Ishikawa (cell line): ENCODE measurements around the gene DOCK3.

ENCODE experiments used
- CEBPB ChIP-seq: IDR thresholded peaks from 2 replicates; pipeline ENCODE4 v1.6.1; 2012
- CREB1 ChIP-seq: IDR thresholded peaks from 2 replicates; pipeline ENCODE4 v1.6.1; 2012; ENCODE audit warnings: low read depth
- EGR1 ChIP-seq: IDR thresholded peaks from 2 replicates; pipeline ENCODE4 v1.6.1; 2012
- EP300 ChIP-seq: IDR thresholded peaks from 2 replicates; pipeline ENCODE4 v1.6.1; 2012; ENCODE audit warnings: borderline replicate concordance
- FOXM1 ChIP-seq: IDR thresholded peaks from 2 replicates; pipeline ENCODE4 v1.6.1; 2012; ENCODE audit warnings: low read depth, borderline replicate concordance
- MAX ChIP-seq: IDR thresholded peaks from 2 replicates; pipeline ENCODE4 v1.6.1; 2012
- NFIC ChIP-seq: IDR thresholded peaks from 2 replicates; pipeline ENCODE4 v1.6.1; 2012
- RAD21 ChIP-seq: IDR thresholded peaks from 2 replicates; pipeline ENCODE4 v1.6.1; 2012; ENCODE audit warnings: low read depth
- TAF1 ChIP-seq: IDR thresholded peaks from 2 replicates; pipeline ENCODE4 v1.6.1; 2012; ENCODE audit warnings: low read depth, mild to moderate bottlenecking
- TCF12 ChIP-seq: IDR thresholded peaks from 2 replicates; pipeline ENCODE4 v1.6.1; 2012; ENCODE audit warnings: low read depth
- TEAD4 ChIP-seq: IDR thresholded peaks from 2 replicates; pipeline ENCODE4 v1.6.1; 2012
- YY1 ChIP-seq: IDR thresholded peaks from 2 replicates; pipeline ENCODE4 v1.6.1; 2012; ENCODE audit warnings: low read depth
- ZBTB7A ChIP-seq: IDR thresholded peaks from 2 replicates; pipeline ENCODE4 v1.6.1; 2012; ENCODE audit warnings: low read depth
- TF ChIP-seq, protein P1 (sequence below): IDR thresholded peaks from 2 replicates; pipeline ENCODE4 v1.6.1; 2012
- TF ChIP-seq, protein P2 (sequence below): IDR thresholded peaks from 2 replicates; pipeline ENCODE4 v1.6.1; 2012; ENCODE audit warnings: low read depth, mild to moderate bottlenecking

Gene DOCK3

DNA sequence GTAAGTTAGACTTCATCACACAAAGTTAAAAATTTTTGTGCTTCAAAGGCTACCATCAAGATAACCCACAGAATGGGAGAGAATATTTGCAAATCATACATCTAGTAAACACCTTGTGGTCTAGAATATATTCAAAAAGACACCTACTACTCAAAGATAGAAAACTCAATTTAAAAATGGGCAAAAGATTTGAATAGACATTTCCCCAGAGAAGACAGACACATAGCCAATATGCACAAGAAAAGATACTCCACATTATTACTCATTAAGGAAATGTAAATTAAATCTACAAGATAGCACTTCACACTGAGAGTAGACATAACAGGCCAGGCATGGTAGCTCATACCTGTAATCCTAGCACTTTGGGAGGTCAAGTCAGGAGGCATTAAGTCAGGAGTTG is 622.6 kb downstream of the DOCK3 start:
- TF ChIP-seq NFIC (no peak), ZBTB7A (no peak), TCF12 (no peak), EGR1 (no peak), CEBPB (no peak), TAF1 (no peak), TEAD4 (no peak), MAX (no peak), FOXM1 (no peak), RAD21 (no peak), YY1 (no peak), CREB1 (no peak), EP300 (no peak)
- TF ChIP-seq, protein P1, sequence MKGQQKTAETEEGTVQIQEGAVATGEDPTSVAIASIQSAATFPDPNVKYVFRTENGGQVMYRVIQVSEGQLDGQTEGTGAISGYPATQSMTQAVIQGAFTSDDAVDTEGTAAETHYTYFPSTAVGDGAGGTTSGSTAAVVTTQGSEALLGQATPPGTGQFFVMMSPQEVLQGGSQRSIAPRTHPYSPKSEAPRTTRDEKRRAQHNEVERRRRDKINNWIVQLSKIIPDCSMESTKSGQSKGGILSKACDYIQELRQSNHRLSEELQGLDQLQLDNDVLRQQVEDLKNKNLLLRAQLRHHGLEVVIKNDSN = no peak
- TF ChIP-seq, protein P2, sequence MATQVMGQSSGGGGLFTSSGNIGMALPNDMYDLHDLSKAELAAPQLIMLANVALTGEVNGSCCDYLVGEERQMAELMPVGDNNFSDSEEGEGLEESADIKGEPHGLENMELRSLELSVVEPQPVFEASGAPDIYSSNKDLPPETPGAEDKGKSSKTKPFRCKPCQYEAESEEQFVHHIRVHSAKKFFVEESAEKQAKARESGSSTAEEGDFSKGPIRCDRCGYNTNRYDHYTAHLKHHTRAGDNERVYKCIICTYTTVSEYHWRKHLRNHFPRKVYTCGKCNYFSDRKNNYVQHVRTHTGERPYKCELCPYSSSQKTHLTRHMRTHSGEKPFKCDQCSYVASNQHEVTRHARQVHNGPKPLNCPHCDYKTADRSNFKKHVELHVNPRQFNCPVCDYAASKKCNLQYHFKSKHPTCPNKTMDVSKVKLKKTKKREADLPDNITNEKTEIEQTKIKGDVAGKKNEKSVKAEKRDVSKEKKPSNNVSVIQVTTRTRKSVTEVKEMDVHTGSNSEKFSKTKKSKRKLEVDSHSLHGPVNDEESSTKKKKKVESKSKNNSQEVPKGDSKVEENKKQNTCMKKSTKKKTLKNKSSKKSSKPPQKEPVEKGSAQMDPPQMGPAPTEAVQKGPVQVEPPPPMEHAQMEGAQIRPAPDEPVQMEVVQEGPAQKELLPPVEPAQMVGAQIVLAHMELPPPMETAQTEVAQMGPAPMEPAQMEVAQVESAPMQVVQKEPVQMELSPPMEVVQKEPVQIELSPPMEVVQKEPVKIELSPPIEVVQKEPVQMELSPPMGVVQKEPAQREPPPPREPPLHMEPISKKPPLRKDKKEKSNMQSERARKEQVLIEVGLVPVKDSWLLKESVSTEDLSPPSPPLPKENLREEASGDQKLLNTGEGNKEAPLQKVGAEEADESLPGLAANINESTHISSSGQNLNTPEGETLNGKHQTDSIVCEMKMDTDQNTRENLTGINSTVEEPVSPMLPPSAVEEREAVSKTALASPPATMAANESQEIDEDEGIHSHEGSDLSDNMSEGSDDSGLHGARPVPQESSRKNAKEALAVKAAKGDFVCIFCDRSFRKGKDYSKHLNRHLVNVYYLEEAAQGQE = no peak

- TF ChIP-seq MAX (no peak), NFIC (no peak), TAF1 (no peak), CREB1 (no peak), YY1 (no peak), RAD21 (no peak), CEBPB (no peak), ZBTB7A (no peak), FOXM1 (no peak), TCF12 (no peak), EP300 (no peak), TEAD4 (no peak)
- TF ChIP-seq, protein P1 = no peak
- TF ChIP-seq, protein P2 = no peak
Observed at GRCh38 chr3:51304230-51304629, 629.5 kb downstream of the DOCK3 start.

DNA sequence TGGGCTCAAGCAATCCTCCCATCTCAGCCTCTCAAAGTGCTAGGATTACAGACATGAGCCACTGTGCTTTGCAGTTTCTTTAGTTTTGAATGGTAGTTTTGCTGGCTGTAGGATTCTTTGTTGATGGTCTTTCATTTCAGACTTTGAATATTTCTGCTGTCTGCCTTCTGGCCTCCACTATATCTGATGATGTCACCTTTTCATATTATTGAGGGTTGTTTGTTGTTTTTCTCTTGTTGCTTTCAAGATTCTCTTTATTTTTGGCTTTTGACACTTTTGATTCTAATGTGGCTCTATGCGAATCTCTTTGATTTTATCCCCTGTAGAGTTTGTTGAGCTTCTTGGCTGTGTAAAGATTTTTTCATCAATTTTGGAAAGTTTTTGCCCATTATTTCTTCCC is 631.4 kb downstream of the DOCK3 start:
- TF ChIP-seq EGR1 = no peak
- TF ChIP-seq, protein P2 = no peak
- no peak for TF ChIP-seq YY1
- no peak for TF ChIP-seq TCF12
- TF ChIP-seq RAD21 = no peak
- no peak for TF ChIP-seq CEBPB
- no peak for TF ChIP-seq NFIC

DNA sequence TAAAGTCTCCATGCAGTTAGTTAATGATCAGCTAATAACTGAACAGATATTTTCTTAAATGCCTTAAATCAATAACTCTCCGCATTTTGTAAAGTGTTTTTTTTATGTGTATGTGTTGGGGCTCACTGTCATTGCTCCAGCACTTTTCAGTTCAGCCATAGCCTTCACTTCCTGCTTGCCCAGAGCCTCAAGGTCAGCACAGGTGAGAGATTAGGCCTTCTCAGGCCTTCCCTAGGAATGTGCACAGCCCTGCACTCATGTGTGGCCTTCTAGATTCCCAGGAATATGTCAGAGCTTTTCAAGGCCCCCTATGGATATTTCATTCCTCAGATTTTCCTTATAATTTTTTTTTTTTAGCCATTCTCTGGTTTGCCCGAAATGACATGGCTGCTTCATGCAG is 632.7 kb downstream of the DOCK3 start:
- TF ChIP-seq EP300 = no peak
- TF ChIP-seq, protein P2 = no peak
- TF ChIP-seq MAX = no peak
- TF ChIP-seq TAF1 = no peak
- no peak for TF ChIP-seq EGR1
- TF ChIP-seq NFIC = no peak
- TF ChIP-seq CREB1 = no peak
- TF ChIP-seq CEBPB = no peak
- no peak for TF ChIP-seq ZBTB7A
- TF ChIP-seq RAD21 = no peak
- TF ChIP-seq FOXM1 = no peak
- TF ChIP-seq, protein P1 = no peak
- no peak for TF ChIP-seq YY1
- no peak for TF ChIP-seq TEAD4
- TF ChIP-seq TCF12 = no peak
